Tibial nerve (tissue), 4 donors: ENCODE data around the gene OR51D1. TPM values are rescaled to one million over a fixed set of nuclear protein-coding genes. Genes with fewer than 3 reads are reported as not detected.

Experiments used
- DNase-seq, 2 donors: peaks; one replicate each; pipeline ENCODE4 v3.0.0-alpha.2; 2019; ENCODE audit warnings: low spot score in 2 of 2
- H3K27ac ChIP-seq, 4 donors: fragments of 200-600 bp; sonication (generic) in 3 of 4; one replicate each; pipeline ENCODE4 v1.5.1; 2017 to 2019; ENCODE audit warnings: mild to moderate bottlenecking in 1 of 4
- H3K27me3 ChIP-seq, 2 donors: fragments of 200-600 bp; sonication (generic) in 1 of 2; one replicate each; pipeline versions ENCODE4 v1.5.1 to v1.6.0; 2017 to 2019
- H3K36me3 ChIP-seq, 3 donors: fragments of 200-600 bp; sonication (generic); one replicate each; pipeline ENCODE4 v1.5.1; 2018 to 2019
- H3K4me1 ChIP-seq, 4 donors: fragments of 200-600 bp; sonication (generic) in 3 of 4; one replicate each; pipeline ENCODE4 v1.5.1; 2017 to 2019
- H3K4me3 ChIP-seq, 4 donors: fragments of 200-600 bp; sonication (generic) in 3 of 4; one replicate each; pipeline ENCODE4 v1.5.1; 2017 to 2019; ENCODE audit warnings: mild to moderate bottlenecking in 1 of 4, moderate library complexity in 1 of 4
- H3K9me3 ChIP-seq, 4 donors: fragments of 200-600 bp; sonication (generic) in 3 of 4; one replicate each; pipeline ENCODE4 v1.5.1; 2017 to 2019
- EP300 ChIP-seq, 2 donors: sonication (generic); formaldehyde crosslinking; IDR thresholded peaks; one replicate each; pipeline ENCODE4 v1.6.1; 2017; ENCODE audit warnings: antibody characterized with exemption in 2 of 2, mild to moderate bottlenecking in 1 of 2
- POLR2A ChIP-seq, 2 donors: fragments of 450-650 bp; IDR thresholded peaks; one replicate each; pipeline ENCODE4 v1.6.1; 2017; ENCODE audit warnings: antibody characterized with exemption in 2 of 2, mild to moderate bottlenecking in 2 of 2, moderate library complexity in 2 of 2
- WGBS, 2 donors: methylation state at CpG; one replicate each; pipeline ENCODE4 v1.1.5; 2018; 5-methylcytosine and 5-hydroxymethylcytosine counted together
- total RNA-seq, 4 donors: library from RNA; depleted of rRNA; stranded (reverse); fragments of >200 nt; gene quantifications; one replicate each; pipeline ENCODE4 v1.1.0, GENCODE V29; 2016
- TF ChIP-seq, protein P1 (sequence below), 5 experiments: fragments of 200-600 bp in 3 of 5; fragments of 450-650 bp in 2 of 5; sonication (generic) in 3 of 5; IDR thresholded peaks; one replicate each; pipeline ENCODE4 v1.5.1; 2016 to 2019; ENCODE audit warnings: antibody characterized with exemption in 5 of 5, mild to moderate bottlenecking in 3 of 5, moderate library complexity in 2 of 5

The OR51D1 gene
- total RNA-seq, 4 donors from 2014 or later: not detected

DNA sequence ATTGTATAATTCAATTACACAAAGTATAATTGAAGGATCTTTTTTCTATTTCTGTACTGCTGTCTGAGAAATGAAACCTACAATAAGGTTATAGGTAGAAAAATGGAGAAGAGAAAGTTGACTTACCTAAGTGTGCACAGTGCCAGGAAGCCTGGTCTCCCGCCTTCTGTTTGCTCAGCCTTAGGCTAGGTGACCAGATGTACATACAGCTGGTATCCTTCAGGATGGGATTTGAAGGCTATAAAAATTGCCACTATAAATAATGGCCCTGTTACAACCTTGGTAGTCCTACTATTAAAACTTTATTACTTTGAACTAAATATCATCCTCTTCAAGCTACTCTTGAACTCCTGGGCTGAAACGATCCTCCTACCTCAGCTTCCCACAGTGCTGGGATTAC, 40.7 kb downstream of the OR51D1 start:
- Histone ChIP-seq H3K36me3 (no peaks in the 10 kb centered on the region), H3K27me3 (no peaks in the 10 kb centered on the region), H3K4me1 (no peaks in the 10 kb centered on the region), H3K4me3 (no peak overlapping the region), H3K27ac (no peak overlapping the region), H3K9me3 (no peaks in the 10 kb centered on the region)
- 70 to 76% methylated on average over 2 of the region's 2 CpGs for WGBS, 2 donors
- no peak for DNase-seq
- no peak for TF ChIP-seq EP300 (IDR thresholded peaks at IDR 0.05)
- TF ChIP-seq POLR2A (IDR thresholded peaks at IDR 0.05): no peak
- TF ChIP-seq, protein P1, sequence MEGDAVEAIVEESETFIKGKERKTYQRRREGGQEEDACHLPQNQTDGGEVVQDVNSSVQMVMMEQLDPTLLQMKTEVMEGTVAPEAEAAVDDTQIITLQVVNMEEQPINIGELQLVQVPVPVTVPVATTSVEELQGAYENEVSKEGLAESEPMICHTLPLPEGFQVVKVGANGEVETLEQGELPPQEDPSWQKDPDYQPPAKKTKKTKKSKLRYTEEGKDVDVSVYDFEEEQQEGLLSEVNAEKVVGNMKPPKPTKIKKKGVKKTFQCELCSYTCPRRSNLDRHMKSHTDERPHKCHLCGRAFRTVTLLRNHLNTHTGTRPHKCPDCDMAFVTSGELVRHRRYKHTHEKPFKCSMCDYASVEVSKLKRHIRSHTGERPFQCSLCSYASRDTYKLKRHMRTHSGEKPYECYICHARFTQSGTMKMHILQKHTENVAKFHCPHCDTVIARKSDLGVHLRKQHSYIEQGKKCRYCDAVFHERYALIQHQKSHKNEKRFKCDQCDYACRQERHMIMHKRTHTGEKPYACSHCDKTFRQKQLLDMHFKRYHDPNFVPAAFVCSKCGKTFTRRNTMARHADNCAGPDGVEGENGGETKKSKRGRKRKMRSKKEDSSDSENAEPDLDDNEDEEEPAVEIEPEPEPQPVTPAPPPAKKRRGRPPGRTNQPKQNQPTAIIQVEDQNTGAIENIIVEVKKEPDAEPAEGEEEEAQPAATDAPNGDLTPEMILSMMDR (IDR thresholded peaks at IDR 0.05): no peak

GRCh38 chr11:4680341-4680740, 43.1 kb downstream of the OR51D1 start:
- Histone ChIP-seq H3K9me3 (no peaks in the 10 kb centered on the region), H3K4me3 (no peak overlapping the region)
- TF ChIP-seq EP300 (IDR thresholded peaks at IDR 0.05) (no peak), POLR2A (IDR thresholded peaks at IDR 0.05) (no peak)
- TF ChIP-seq, protein P1 (IDR thresholded peaks at IDR 0.05): no peak

GRCh38 chr11:4682623-4683419, 45.5 kb downstream of the OR51D1 start:
- Histone ChIP-seq H3K27me3 (no peaks in the 10 kb centered on the region), H3K4me3 (no peak overlapping the region), H3K9me3 (no peaks in the 10 kb centered on the region), H3K36me3 (no peaks in the 10 kb centered on the region), H3K4me1 (no peaks in the 10 kb centered on the region), H3K27ac (no peak overlapping the region)
- DNase-seq: no peak
- WGBS, 2 donors: 65 to 75% methylated on average over 2 of the region's 2 CpGs
- TF ChIP-seq EP300 (IDR thresholded peaks at IDR 0.05) (no peak), POLR2A (IDR thresholded peaks at IDR 0.05) (no peak)
- TF ChIP-seq, protein P1 (IDR thresholded peaks at IDR 0.05): no peak

More at GRCh38 chr11:4680341-4680740, 43.1 kb downstream of the OR51D1 start:
- no peak for DNase-seq
- WGBS, 2 donors: 37 to 45% methylated on average over 3 of the region's 3 CpGs
- Histone ChIP-seq H3K27me3 (no peaks in the 10 kb centered on the region), H3K4me1 (no peaks in the 10 kb centered on the region), H3K27ac (no peak overlapping the region), H3K36me3 (no peaks in the 10 kb centered on the region)

- Histone ChIP-seq H3K27ac (no peak overlapping the region), H3K36me3 (no peaks in the 10 kb centered on the region), H3K4me1 (no peaks in the 10 kb centered on the region), H3K27me3 (no peaks in the 10 kb centered on the region), H3K9me3 (no peaks in the 10 kb centered on the region), H3K4me3 (no peak overlapping the region)
- DNase-seq: no peak
- no peak for TF ChIP-seq EP300 (IDR thresholded peaks at IDR 0.05)
- TF ChIP-seq POLR2A (IDR thresholded peaks at IDR 0.05): no peak
- TF ChIP-seq, protein P1 (IDR thresholded peaks at IDR 0.05): no peak
- 86 to 88% methylated on average over 3 of the region's 3 CpGs for WGBS, 2 donors
Observed at GRCh38 chr11:4684631-4685285, 47.5 kb downstream of the OR51D1 start.

Other genes starting within 250 kb of the OR51D1 start
- gene TRIM21, start 243.8 kb upstream of the OR51D1 start, total RNA-seq: 10 to 100 TPM; 11.1 to 18.6 (median 13.5) TPM
- not detected for gene OR52K2, start 188.2 kb upstream of the OR51D1 start, total RNA-seq
- not detected for gene OR52K1, start 154.8 kb upstream of the OR51D1 start, total RNA-seq
- gene OR52M1, start 92.3 kb upstream of the OR51D1 start, total RNA-seq: not detected
- gene OR52I2, start 55.7 kb upstream of the OR51D1 start, total RNA-seq: not detected
- gene OR52I1, start 43.4 kb upstream of the OR51D1 start, total RNA-seq: not detected
- 10 to 100 TPM in 3 of 4 donors, 1 to 10 TPM in 1; 8.1 to 14.2 (median 11.8) TPM for gene TRIM68, start 29.2 kb upstream of the OR51D1 start, total RNA-seq
- under 1 TPM; 0.21 to 0.39 (median 0.26) TPM for gene OR51E1, start 6.5 kb downstream of the OR51D1 start, total RNA-seq
- under 1 TPM in 2 of 4 donors, not detected in 2; 0.20 to 0.42 TPM for gene OR51E2, start 60.4 kb downstream of the OR51D1 start, total RNA-seq
- gene MMP26, start 67.3 kb downstream of the OR51D1 start, total RNA-seq: not detected
- gene OR51F1, start 132.5 kb downstream of the OR51D1 start, total RNA-seq: not detected
- gene OR52R1, start 166.9 kb downstream of the OR51D1 start, total RNA-seq: not detected
- gene OR51F2, start 183.8 kb downstream of the OR51D1 start, total RNA-seq: not detected
- gene OR51S1, start 211.7 kb downstream of the OR51D1 start, total RNA-seq: not detected
- gene OR51T1, start 244.4 kb downstream of the OR51D1 start, total RNA-seq: not detected